Measurements from ENCODE around the gene APBA2. TPM values are rescaled to one million over a fixed set of nuclear protein-coding genes. Genes with fewer than 3 reads are reported as not detected.

APBA2 gene
- total RNA-seq, 4 donors from 2014 or later: 1.6 to 8.2 (median 2.5) TPM

- Histone ChIP-seq H3K36me3 (no peaks in the 10 kb centered on the region), H3K4me1 (no peaks in the 10 kb centered on the region), H3K27ac (no peak overlapping the region), H3K4me3 (no peak overlapping the region), H3K9me3 (no peaks in the 10 kb centered on the region), H3K27me3 (no peaks in the 10 kb centered on the region)
- intact Hi-C loops (cut with DNase I; ENCODE audit: low total_unique reads): loop anchor here (10.0 kb wide), 1 partner anchor 1325 kb away; no protein-coding TSS in a partner anchor
- TF ChIP-seq EP300 (IDR thresholded peaks at IDR 0.05; ENCODE audit: low read depth) (no peak), CTCF (IDR thresholded peaks at IDR 0.05) (no peak), POLR2AphosphoS5 (IDR thresholded peaks at IDR 0.05) (no peak), POLR2A (IDR thresholded peaks at IDR 0.05) (no peak)
- in situ Hi-C loops (cut with MboI; ENCODE audit: low pct_ligation_motif_present in 1 of 4, low pct_unique_long_range_greater_than_20kb in 1 of 4, low sequenced_read_pairs in 3 of 4): no loop called here
- WGBS, 2 donors (ENCODE audit: low coverage in 1 of 2): 91 to 95% methylated on average over 7 to 16 of the region's 16 CpGs
- no peak for DNase-seq
Observed at GRCh38 chr15:29059871-29060640, 174.3 kb downstream of the APBA2 start.

GRCh38 chr15:29061746-29062145 lies 176.0 kb downstream of the APBA2 start:
- DNase-seq: no peak
- no peak for TF ChIP-seq POLR2AphosphoS5 (IDR thresholded peaks at IDR 0.05)
- TF ChIP-seq EP300 (IDR thresholded peaks at IDR 0.05; ENCODE audit: low read depth): no peak
- no peak for TF ChIP-seq POLR2A (IDR thresholded peaks at IDR 0.05)
- TF ChIP-seq CTCF (IDR thresholded peaks at IDR 0.05): no peak
- no peak overlapping the region for H3K27ac ChIP-seq
- in situ Hi-C loops (cut with MboI; ENCODE audit: low pct_ligation_motif_present in 1 of 4, low pct_unique_long_range_greater_than_20kb in 1 of 4, low sequenced_read_pairs in 3 of 4): no loop called here
- H3K27me3 ChIP-seq: no peaks in the 10 kb centered on the region
- intact Hi-C loops (cut with DNase I; ENCODE audit: low total_unique reads): loop anchor here (10.0 kb wide), 1 partner anchor 1327 kb away; no protein-coding TSS in a partner anchor
- no peaks in the 10 kb centered on the region for H3K4me1 ChIP-seq
- H3K9me3 ChIP-seq: no peaks in the 10 kb centered on the region
- WGBS, 2 donors (ENCODE audit: low coverage in 1 of 2): 89 to 94% methylated on average over 6 of the region's 6 CpGs
- H3K36me3 ChIP-seq: no peaks in the 10 kb centered on the region
- no peak overlapping the region for H3K4me3 ChIP-seq

- Histone ChIP-seq H3K4me3 (no peak overlapping the region), H3K4me1 (no peaks in the 10 kb centered on the region), H3K27ac (no peak overlapping the region), H3K9me3 (no peaks in the 10 kb centered on the region), H3K27me3 (no peaks in the 10 kb centered on the region), H3K36me3 (no peaks in the 10 kb centered on the region)
- 84% methylated on average over 10 of the region's 10 CpGs; no CpG with 5 or more reads in 1 of the 2 donors for WGBS, 2 donors (ENCODE audit: low coverage in 1 of 2)
- TF ChIP-seq EP300 (IDR thresholded peaks at IDR 0.05; ENCODE audit: low read depth) (no peak), CTCF (IDR thresholded peaks at IDR 0.05) (no peak), POLR2AphosphoS5 (IDR thresholded peaks at IDR 0.05) (no peak), POLR2A (IDR thresholded peaks at IDR 0.05) (no peak)
- intact Hi-C loops (cut with DNase I; ENCODE audit: low total_unique reads): loop anchor here (10.0 kb wide), 1 partner anchor 1327 kb away; no protein-coding TSS in a partner anchor
- DNase-seq: no peak
- in situ Hi-C loops (cut with MboI; ENCODE audit: low pct_ligation_motif_present in 1 of 4, low pct_unique_long_range_greater_than_20kb in 1 of 4, low sequenced_read_pairs in 3 of 4): no loop called here
Observed at GRCh38 chr15:29062179-29062591, 176.4 kb downstream of the APBA2 start.

- Histone ChIP-seq H3K4me3 (no peak overlapping the region), H3K4me1 (no peaks in the 10 kb centered on the region), H3K36me3 (no peaks in the 10 kb centered on the region), H3K27me3 (no peaks in the 10 kb centered on the region), H3K27ac (no peak overlapping the region), H3K9me3 (no peaks in the 10 kb centered on the region)
- intact Hi-C loops (cut with DNase I; ENCODE audit: low total_unique reads) (loop anchor here (10.0 kb wide), 1 partner anchor 1328 kb away; no protein-coding TSS in a partner anchor), in situ Hi-C loops (cut with MboI; ENCODE audit: low pct_ligation_motif_present in 1 of 4, low pct_unique_long_range_greater_than_20kb in 1 of 4, low sequenced_read_pairs in 3 of 4) (no loop called here)
- WGBS, 2 donors (ENCODE audit: low coverage in 1 of 2): 69 to 100% methylated on average over 1 to 7 of the region's 7 CpGs
- TF ChIP-seq POLR2A (IDR thresholded peaks at IDR 0.05): no peak
- TF ChIP-seq POLR2AphosphoS5 (IDR thresholded peaks at IDR 0.05): no peak
- no peak for TF ChIP-seq EP300 (IDR thresholded peaks at IDR 0.05; ENCODE audit: low read depth)
- DNase-seq: no peak
Observed at GRCh38 chr15:29062626-29063025, 176.9 kb downstream of the APBA2 start.

Measured in transverse colon (tissue), 4 donors.